NCI-H446 treated with DMSO at 0.1 percent for 48 hours (cell line): ENCODE results near the gene GLTPD2.

ENCODE experiments used
- DNase-seq: peaks from one replicate; lab custom pipeline; 2025; lab: John Stamatoyannopoulos, UW

GLTPD2 gene

DNA sequence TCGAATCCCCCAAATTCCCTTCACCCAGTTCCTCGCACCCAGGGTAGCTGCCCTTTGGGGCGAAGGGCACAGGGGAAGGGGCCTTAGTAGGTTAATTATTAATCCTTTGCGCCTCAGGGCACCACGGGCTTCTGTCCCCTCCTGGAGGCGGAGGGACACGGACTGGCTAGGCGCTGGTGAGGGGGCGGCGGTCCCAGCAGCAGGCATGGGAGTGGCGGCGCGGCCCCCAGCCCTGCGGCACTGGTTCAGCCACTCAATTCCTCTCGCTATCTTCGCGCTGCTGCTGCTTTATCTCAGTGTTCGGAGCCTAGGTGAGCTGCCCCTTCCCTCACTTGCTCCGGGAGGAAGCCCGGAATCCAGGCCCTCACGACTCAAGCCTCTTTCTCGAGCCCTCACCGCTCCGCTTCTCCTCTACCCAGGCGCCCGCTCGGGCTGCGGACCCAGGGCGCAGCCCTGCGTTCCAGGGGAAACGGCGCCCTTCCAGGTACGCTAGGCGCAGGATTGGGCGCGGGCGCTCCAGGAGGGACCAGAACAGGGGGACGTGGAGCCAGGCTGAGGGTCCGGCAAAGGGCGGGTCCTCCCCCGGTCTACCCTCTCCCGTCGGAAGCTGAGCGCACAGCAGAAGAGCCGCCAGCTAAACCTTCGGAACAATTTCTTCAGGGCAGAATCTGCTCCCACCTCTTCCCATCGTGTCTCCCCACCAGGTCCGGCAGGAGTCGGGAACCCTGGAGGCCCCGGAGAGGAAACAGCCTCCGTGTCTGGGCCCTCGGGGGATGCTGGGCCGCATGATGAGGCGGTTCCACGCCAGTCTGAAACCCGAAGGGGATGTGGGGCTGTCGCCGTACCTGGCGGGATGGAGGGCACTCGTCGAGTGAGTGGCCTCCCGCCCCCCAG, at the start of gene GLTPD2:
Gene GLTPD2 (plus strand): TSS at position 158 of the 894 bp plus-strand sequence. CDS start 48 bp downstream, at position 206.
- DNase-seq = no peak

DNA sequence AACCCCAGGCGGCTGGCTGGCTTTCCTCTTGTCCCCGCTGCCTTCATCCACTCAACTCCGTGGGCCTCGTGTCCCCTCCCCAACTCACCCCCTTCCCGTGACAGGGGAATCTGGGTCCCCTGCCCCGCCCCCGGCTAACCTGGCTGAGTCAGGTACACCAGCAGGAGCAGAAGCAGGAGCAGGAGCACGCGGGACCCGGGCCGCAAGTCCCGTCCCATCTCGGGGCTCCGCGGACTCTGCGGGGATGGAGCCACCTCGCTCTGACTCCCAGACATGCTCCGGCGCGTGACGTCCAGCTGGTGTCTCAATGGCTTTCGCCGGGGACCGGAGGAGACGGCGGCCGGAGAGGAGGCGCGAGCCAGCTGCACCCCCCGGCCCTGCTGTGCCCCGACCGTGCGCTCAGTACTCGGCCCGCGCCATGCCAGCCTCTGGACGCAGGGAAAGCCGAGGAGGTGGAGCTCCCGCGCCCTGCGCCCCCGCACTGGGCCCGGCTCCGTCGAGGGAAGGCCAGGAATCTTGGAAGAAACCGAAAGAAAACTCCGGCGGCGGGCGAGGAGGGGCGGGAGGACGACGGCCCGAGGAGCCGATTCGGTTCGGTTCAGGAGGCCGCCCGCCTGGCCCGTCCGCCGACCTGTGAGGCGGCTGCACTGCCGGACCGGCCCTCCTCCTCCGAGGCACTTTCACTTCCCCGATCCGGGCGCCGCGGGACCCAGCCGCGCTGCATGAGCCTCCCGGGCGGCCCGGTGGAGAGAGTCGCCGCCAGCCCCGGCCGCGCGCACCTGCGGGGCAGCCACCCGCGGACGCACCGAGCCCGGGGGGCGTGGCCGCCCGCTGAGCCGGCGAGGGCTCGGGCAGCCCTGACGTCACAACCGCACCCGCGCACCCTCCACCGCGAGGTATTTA, 49.4 kb upstream of the GLTPD2 start, which contains the start of the genes CXCL16 and ZMYND15:
Gene CXCL16 (minus strand): TSS at position 807 of the 903 bp plus-strand sequence. CDS start 589 bp downstream, at position 218.
Gene ZMYND15 (plus strand): TSS at position 712 of the 903 bp plus-strand sequence. CDS start 716 bp downstream, outside the sequence.
- no peak for DNase-seq

DNA sequence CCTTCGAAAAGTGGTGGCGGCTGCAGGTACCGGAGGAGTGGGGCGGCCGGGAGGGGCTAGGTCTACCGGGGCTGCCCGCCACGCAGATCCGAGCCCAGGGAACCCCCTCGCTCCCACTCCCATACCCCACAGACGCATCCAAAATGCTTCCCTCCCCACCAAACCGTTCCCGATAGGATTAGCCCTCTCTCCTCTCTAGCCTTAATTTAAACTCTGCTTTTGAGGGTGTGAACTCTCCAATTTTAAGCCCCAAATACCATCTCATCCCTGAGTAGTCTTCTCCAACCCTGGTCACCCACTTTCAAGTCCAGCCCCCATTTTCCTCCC, 48.8 kb upstream of the GLTPD2 start:
- DNase-seq = no peak

DNA sequence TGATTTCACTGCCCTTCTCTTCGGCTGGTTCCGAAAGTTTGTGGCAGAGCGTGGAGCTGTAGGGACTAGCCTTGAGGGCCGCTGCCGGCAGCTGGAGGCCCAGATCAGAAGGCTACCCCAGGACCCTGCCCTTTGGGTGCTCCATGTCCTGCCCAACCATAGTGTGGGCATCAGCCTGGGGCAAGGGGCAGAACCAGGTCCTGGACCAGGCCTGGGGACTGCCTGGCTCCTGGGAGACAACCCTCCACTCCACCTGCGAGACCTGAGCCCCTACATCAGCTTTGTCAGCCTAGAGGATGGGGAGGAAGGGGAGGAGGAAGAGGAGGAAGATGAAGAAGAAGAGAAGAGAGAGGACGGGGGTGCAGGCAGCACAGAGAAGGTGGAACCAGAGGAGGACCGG, 48.2 kb upstream of the GLTPD2 start:
- DNase-seq = no peak

- no peak for DNase-seq
Measured at GRCh38 chr17:4741544-4741943, 47.2 kb upstream of the GLTPD2 start.

GRCh38 chr17:4742133-4742532, 46.6 kb upstream of the GLTPD2 start:
- DNase-seq = no peak

DNA sequence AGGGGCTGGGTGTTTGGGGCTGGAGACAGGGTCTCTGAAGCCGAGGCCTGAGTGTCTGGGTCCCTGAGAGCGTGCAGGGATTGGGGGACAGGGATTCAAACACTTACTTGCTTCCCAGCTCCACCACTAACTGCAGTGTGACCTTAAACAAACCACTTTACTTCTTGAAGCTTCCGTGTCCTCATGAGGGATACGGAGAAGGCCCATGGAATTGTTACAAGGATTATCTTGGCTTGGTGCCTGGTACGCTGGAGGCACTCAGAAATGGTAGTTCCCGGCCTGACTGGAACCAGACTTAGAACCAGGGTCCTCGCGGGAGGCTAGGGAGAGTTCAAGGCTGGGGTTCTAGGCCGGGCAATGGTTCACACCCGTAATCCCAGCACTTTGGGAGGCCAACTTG, 46.1 kb upstream of the GLTPD2 start:
- no peak for DNase-seq

DNA sequence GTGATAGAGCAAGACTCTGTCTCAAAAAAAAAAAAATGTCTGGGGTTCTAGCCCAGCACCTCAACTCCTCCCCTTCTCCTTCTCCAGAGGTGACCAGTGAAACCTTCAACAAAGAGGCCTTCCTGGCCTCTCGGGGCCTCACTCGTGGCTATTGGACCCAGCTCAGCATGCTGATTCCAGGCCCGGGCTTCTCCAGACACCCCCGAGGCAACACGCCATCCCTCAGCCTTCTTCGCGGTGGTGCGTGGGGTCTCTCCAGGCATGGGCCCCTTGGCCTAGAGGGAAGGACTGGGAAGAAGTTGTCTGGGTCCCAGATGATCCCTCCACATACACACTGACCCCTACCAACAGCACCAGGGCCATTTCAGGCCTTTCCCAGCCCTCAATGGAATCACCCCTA, 45.5 kb upstream of the GLTPD2 start:
- DNase-seq = no peak

- no peak for DNase-seq
Measured at GRCh38 chr17:4743898-4744297, 44.9 kb upstream of the GLTPD2 start.

- no peak for DNase-seq
Measured at GRCh38 chr17:4744999-4745969, 43.5 kb upstream of the GLTPD2 start.

GRCh38 chr17:4747847-4748246, 40.9 kb upstream of the GLTPD2 start:
- no peak for DNase-seq

DNA sequence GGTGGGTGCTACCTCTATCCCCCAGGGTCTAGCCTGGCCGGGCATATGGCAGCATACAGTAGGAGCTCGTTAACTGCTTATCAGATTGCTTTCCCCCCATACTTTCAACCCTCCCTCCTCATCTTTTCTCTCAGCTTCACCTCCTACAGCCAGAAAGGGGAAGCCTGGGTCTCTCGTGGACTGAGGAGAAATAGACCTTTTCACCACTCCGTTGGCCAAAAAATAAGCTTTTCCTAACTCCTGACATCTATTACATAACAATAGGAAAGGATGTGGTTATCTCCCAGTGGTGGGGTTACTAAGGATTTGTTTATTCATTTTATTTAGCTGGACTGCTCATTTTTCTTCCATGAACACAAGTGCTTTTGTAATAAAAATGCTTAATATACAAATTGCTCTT, 40.1 kb upstream of the GLTPD2 start:
- no peak for DNase-seq

DNA sequence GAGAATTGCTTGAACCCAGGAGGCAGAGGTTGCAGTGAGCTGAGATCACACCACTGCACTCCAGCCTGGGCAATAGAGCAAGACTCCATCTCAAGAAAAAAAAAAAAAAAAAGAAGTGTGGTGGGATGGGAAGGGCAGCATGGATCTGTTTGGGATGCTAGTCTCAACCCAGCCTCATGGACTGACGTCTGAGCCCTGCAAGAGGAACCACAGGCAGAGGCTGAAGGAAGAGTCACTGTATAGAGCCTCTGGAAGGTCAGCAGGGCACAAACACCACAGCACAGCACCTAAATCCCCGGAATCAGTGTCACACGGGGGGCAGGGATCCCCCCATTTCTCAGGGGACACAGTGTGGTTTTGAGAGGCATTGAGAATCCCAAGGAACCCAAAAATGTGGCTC, 38.2 kb upstream of the GLTPD2 start:
- DNase-seq = no peak

GRCh38 chr17:4751932-4752331, 36.8 kb upstream of the GLTPD2 start:
- DNase-seq = no peak

GRCh38 chr17:4753392-4753791, 35.4 kb upstream of the GLTPD2 start:
- no peak for DNase-seq

DNA sequence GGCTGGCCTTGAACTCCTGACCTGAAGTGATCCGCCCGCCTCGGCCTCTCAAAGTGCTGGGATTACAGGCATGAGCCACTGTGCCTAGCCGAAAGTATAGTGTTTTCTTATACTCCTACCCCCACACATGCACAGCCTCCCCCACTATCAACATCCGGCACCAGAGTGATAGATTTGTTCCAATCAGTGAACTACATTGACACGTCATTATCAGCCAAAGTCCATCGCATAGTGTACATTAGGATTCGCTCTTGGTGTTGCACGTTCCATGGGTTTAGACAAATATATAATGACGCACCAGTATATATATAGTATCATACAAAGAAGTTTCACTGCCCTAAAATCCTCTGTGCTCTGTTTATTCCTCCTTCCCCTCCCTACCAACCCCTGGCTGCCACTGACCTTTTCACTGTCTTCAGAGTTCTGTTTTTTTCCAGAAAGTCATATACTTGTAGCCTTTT, 29.0 kb upstream of the GLTPD2 start:
- no peak for DNase-seq

DNA sequence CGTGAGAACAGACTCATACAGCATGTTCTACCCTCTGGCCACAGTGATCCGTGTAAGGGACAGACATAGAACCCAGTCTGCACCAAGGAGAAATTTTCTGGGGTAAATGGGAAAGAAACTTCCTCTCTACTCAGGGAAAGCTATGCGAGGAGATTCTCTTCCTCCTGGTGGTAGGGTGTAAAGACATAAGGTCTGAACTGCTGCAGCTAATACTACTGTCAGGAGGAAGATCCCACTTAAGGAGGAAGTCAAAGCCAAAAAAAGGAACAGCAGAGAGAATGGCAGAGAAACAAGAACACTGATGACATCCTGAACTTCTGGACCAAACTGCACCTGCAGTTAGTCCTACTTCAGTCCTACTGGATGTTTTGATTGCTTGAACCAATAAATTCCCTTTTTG, 24.2 kb upstream of the GLTPD2 start:
- DNase-seq = no peak

DNA sequence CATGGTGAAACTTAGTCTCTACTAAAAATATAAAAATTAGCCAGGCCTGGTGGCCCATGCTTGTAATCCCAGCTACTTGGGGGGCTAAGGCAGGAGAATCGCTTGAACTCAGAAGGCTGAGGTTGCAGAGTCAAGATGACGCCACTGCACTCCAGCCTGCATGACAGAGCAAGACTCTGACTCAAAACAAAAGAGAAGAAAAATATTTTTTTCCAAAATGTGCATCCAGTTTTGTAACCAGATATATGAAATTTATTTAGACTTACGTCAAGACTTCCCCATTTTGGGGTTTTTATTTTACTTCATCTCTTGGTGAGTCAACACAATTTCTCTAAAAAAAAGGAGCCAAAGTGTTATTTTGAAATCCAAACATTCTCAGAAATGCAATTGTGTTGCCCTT, 22.6 kb upstream of the GLTPD2 start:
- no peak for DNase-seq

- DNase-seq = no peak
Measured at GRCh38 chr17:4766723-4767122, 22.0 kb upstream of the GLTPD2 start.

DNA sequence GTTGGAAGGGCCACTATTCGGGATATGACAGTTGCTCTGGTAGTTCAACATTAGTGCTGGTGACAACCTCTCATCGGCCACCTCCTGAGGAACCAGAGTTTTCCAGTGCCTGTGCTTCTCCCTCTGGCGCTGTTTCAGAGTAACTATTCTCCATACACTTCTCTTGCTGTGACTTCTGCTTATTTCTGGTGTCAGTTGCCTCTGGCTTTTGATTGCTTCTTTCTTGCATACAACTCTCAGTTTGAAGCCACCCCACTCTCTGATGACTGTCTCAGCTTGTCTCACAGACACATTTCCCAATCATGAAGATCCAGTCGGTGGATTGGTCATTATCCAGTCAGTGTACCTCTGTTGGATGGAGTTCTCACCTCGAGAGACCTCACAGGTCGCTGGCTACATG, 20.5 kb upstream of the GLTPD2 start:
- DNase-seq = no peak

GRCh38 chr17:4769628-4770027, 19.1 kb upstream of the GLTPD2 start:
- DNase-seq = no peak
